Tibial artery (tissue), 4 donors: Measurements from ENCODE around the gene ADAMTSL4.
A peak's percentile ranks its signal among the peaks of the same experiment; 100 is the strongest.
"Not testable (repeated sequence)": the region's sequence is repeated elsewhere in the genome, so short reads cannot be mapped to it uniquely, and the experiment has no call there.

Source experiments
- DNase-seq, 2 donors: peaks; one replicate each; pipeline ENCODE4 v3.0.0-alpha.2; 2019
- H3K27ac ChIP-seq, 2 donors: fragments of 200-600 bp; sonication (generic) in 1 of 2; 1 replicate in 1 of 2; 2 replicates in 1 of 2; pipeline ENCODE4 v1.5.1; 2018 to 2019; ENCODE audit warnings: mild to moderate bottlenecking in 1 of 2
- H3K27me3 ChIP-seq, 2 donors: fragments of 200-600 bp; sonication (generic) in 1 of 2; one replicate each; pipeline versions ENCODE4 v1.5.1 to v1.6.0; 2016 to 2019
- H3K36me3 ChIP-seq, 3 donors: fragments of 200-600 bp; sonication (generic) in 2 of 3; one replicate each; pipeline ENCODE4 v1.5.1; 2016 to 2019; ENCODE audit warnings: mild to moderate bottlenecking in 2 of 3
- H3K4me1 ChIP-seq, 4 donors: fragments of 200-600 bp; sonication (generic) in 2 of 4; 1 replicate in 3 of 4; 2 replicates in 1 of 4; pipeline ENCODE4 v1.5.1; 2016 to 2019
- H3K4me3 ChIP-seq, 2 donors: fragments of 200-600 bp; sonication (generic) in 1 of 2; 1 replicate in 1 of 2; 2 replicates in 1 of 2; pipeline ENCODE4 v1.5.1; 2018 to 2019; ENCODE audit warnings: mild to moderate bottlenecking in 2 of 2
- H3K9me3 ChIP-seq, 3 donors: fragments of 200-600 bp; sonication (generic) in 1 of 3; one replicate each; pipeline ENCODE4 v1.5.1; 2016 to 2019
- CTCF ChIP-seq, 2 experiments: fragments of 200-600 bp in 1 of 2; fragments of 450-650 bp in 1 of 2; IDR thresholded peaks; one replicate each; pipeline ENCODE4 v1.5.1; 2017 to 2019; ENCODE audit warnings: antibody characterized with exemption in 2 of 2, mild to moderate bottlenecking in 1 of 2, moderate library complexity in 1 of 2
- intact Hi-C: fragments of 100-400 bp; cut with DNase I; formaldehyde crosslinking; loops from one replicate; pipeline ENCODE4 v1.15.0; 2023; ENCODE audit warnings: low total_unique reads

Gene ADAMTSL4

GRCh38 chr1:150582371-150582770, 33.2 kb downstream of the ADAMTSL4 start:
- no peak overlapping the region for H3K4me3 ChIP-seq
- H3K4me1 ChIP-seq, result peaks cover 0 to 14% (median 9%) of the 10 kb centered on the region in 4 donors
- H3K27me3 ChIP-seq, result no peaks in the 10 kb centered on the region
- H3K36me3 ChIP-seq, result peaks cover 9 to 18% (median 18%) of the 10 kb centered on the region in 3 donors
- no peak for DNase-seq
- intact Hi-C loops, result no loop called here
- no peaks in the 10 kb centered on the region for H3K9me3 ChIP-seq
- no peak for TF ChIP-seq CTCF (IDR thresholded peaks at IDR 0.05)
- H3K27ac ChIP-seq, result no peak overlapping the region

GRCh38 chr1:150596095-150596892, 47.1 kb downstream of the ADAMTSL4 start:
- H3K27me3 ChIP-seq, result no peaks in the 10 kb centered on the region
- H3K4me1 ChIP-seq, result no peaks in the 10 kb centered on the region
- peaks cover 4 to 38% (median 12%) of the 10 kb centered on the region in 3 donors for H3K36me3 ChIP-seq
- intact Hi-C loops, result no loop called here
- H3K4me3 ChIP-seq, result no peak overlapping the region
- no peak for DNase-seq
- H3K27ac ChIP-seq, result no peak overlapping the region
- H3K9me3 ChIP-seq, result no peaks in the 10 kb centered on the region
- TF ChIP-seq CTCF (IDR thresholded peaks at IDR 0.05), result no peak

GRCh38 chr1:150596976-150597375, 47.8 kb downstream of the ADAMTSL4 start:
- Histone ChIP-seq H3K27ac (no peak overlapping the region), H3K9me3 (no peaks in the 10 kb centered on the region), H3K27me3 (no peaks in the 10 kb centered on the region), H3K4me3 (no peak overlapping the region), H3K4me1 (no peaks in the 10 kb centered on the region), H3K36me3 (peaks cover 4 to 38% (median 12%) of the 10 kb centered on the region in 3 donors)
- TF ChIP-seq CTCF (IDR thresholded peaks at IDR 0.05), result no peak
- peak in 1 of 2 donors; percentile 13 for DNase-seq
- intact Hi-C loops, result no loop called here

GRCh38 chr1:150598346-150598745, 49.1 kb downstream of the ADAMTSL4 start:
- H3K27me3 ChIP-seq, intact Hi-C loops, H3K27ac ChIP-seq, H3K4me3 ChIP-seq, H3K9me3 ChIP-seq, H3K4me1 ChIP-seq: not testable (repeated sequence)
- peak in 1 of 2 donors; percentile 4 for DNase-seq
- H3K36me3 ChIP-seq, result peaks cover 4 to 36% (median 12%) of the 10 kb centered on the region in 3 donors

GRCh38 chr1:150601540-150601939, 52.3 kb downstream of the ADAMTSL4 start:
- no peaks in the 10 kb centered on the region for H3K27me3 ChIP-seq
- H3K4me1 ChIP-seq, result peaks cover 0 to 15% (median 9%) of the 10 kb centered on the region in 4 donors
- peak in 1 of 2 donors; percentile 5 for DNase-seq
- no peak overlapping the region for H3K4me3 ChIP-seq
- no peak overlapping the region for H3K27ac ChIP-seq
- peaks cover 4 to 22% (median 12%) of the 10 kb centered on the region in 3 donors for H3K36me3 ChIP-seq
- intact Hi-C loops, result no loop called here
- H3K9me3 ChIP-seq, result no peaks in the 10 kb centered on the region
- TF ChIP-seq CTCF (IDR thresholded peaks at IDR 0.05), result no peak

GRCh38 chr1:150602372-150602771, 53.2 kb downstream of the ADAMTSL4 start:
- Histone ChIP-seq H3K4me1 (peaks cover 0 to 15% (median 9%) of the 10 kb centered on the region in 4 donors), H3K36me3 (peaks cover 4 to 22% (median 12%) of the 10 kb centered on the region in 3 donors)
- H3K9me3 ChIP-seq, H3K4me3 ChIP-seq, intact Hi-C loops, H3K27me3 ChIP-seq, H3K27ac ChIP-seq: not testable (repeated sequence)
- DNase-seq, result peak in 1 of 2 donors; percentile 31
